Transverse colon (tissue), 4 donors: ENCODE results near the gene RNU1-2.

Experiments used
- CTCF ChIP-seq, 5 experiments: fragments of 200-600 bp in 3 of 5; fragments of 450-650 bp in 2 of 5; sonication (generic) in 3 of 5; IDR thresholded peaks; 1 replicate in 2 of 5; 2 replicates in 3 of 5; pipeline ENCODE4 v1.5.1; 2016 to 2017; ENCODE audit warnings: antibody characterized with exemption in 5 of 5, inconsistent platforms in 3 of 5, mild to moderate bottlenecking in 2 of 5, moderate library complexity in 1 of 5
- EP300 ChIP-seq: sonication (generic); formaldehyde crosslinking; IDR thresholded peaks from one replicate; pipeline ENCODE4 v1.6.1; 2017; ENCODE audit warnings: antibody characterized with exemption, low read depth
- POLR2A ChIP-seq: fragments of 450-650 bp; IDR thresholded peaks from one replicate; pipeline ENCODE4 v1.6.1; 2016; ENCODE audit warnings: antibody characterized with exemption, mild to moderate bottlenecking, moderate library complexity
- POLR2AphosphoS5 ChIP-seq, 3 donors: sonication (generic); formaldehyde crosslinking; IDR thresholded peaks; one replicate each; pipeline ENCODE4 v1.6.1; 2016; ENCODE audit warnings: antibody characterized with exemption in 3 of 3

GRCh38 chr1:16938351-16939321 lies 42.9 kb downstream of the RNU1-2 start:
- TF ChIP-seq CTCF (IDR thresholded peaks at IDR 0.05), result no peak
- TF ChIP-seq EP300, result no peak
- no peak for TF ChIP-seq POLR2A
- no peak for TF ChIP-seq POLR2AphosphoS5 (IDR thresholded peaks at IDR 0.05)
